Right forelimb (tissue), 1 donor: ENCODE data around the gene CSNK1G2.

Experiments
- DNase-seq: peaks from one replicate; pipeline ENCODE4 v3.0.0-alpha.2; 2018

Gene CSNK1G2

GRCh38 chr19:1944916-1945561 is 4.1 kb downstream of the CSNK1G2 start:
- no peak for DNase-seq

- no peak for DNase-seq
These were observed 4.9 kb downstream of the CSNK1G2 start for GRCh38 chr19:1945899-1946298.

DNA sequence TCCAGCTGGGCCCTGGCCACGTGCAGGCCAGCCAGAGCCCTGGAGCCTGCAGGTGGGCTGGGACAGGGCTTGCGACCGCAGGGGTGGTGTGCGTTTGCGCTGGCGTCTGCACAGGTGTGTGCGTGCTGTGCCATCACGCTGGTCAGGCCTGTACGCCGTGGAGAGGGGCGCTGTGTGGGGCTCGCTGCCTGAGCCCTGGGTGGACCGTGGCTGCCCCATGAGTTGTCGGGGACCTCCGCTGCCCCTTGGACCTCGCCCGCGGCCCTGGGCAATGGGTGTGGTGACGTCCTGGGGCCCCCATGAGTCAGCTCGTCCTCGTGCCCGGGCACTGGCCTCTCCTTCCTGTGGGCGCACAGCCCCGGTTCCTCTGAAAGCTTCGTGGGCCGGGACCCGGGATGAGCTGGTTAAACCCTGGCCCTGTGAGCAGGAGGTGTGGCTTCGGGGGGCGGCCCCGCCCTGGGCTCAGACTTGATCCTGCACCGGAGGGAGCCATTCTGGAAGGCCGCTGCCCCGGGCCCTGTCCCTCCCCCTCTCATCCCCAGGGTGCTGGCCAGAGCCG is 6.8 kb downstream of the CSNK1G2 start:
- DNase-seq = no peak

DNA sequence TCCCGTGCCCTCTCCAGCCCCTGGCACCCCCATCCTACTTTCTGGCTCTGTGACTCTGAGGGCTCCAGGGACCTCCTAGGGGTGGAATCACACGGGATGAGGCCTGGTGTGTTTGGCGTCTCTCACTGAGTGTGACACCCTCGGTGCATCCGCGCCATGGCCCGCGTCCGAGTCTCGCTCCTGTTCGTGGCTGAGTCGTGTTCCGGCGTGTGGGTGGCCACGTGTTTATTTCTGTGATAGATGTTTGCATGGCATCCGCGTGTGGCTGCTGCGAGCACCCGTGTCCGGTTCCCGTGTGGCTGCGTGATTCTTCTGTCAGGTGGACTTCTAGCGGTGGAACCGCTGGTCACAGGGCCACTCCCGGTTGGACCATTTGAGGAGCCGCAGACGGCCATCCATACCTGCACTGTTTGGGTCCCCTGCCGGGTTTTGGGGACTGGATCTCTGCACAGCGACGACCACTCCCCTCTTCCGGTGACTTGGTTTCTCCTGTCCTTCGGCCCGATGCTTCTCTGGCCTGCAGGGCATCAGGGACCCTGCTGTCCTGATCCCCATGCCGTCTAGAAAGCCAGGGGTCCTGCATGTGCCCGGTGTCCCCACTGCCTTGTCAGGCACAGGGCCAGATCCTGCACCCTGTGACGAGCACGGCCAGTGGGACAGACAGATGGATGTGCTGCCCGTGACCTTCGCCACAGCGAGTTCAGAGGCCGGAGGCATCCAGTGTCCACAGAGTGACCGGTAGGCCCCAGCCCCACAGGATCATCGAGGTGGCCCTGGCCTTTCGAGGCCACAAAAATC is 8.5 kb downstream of the CSNK1G2 start:
- no peak for DNase-seq

DNA sequence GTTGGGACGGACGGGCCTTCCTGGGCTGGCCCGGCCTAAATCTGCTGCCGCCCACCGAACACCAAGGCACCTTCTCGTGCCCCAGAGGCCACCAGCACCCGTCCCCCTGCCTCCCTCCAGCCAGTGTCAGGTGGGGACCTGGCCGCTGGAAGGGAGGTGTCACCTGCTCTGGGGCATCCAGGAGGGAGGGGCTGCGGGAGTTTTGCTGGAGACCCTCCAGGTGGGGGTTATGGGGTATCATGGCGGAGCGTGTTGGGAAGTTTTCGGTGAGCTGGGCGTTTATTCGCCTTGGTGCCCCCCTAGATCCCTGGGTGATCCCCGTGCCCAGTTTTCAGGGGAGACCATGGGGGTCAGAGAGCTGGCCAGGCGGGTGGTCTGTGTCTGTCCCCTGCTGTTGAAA is 9.7 kb downstream of the CSNK1G2 start:
- DNase-seq = no peak

DNA sequence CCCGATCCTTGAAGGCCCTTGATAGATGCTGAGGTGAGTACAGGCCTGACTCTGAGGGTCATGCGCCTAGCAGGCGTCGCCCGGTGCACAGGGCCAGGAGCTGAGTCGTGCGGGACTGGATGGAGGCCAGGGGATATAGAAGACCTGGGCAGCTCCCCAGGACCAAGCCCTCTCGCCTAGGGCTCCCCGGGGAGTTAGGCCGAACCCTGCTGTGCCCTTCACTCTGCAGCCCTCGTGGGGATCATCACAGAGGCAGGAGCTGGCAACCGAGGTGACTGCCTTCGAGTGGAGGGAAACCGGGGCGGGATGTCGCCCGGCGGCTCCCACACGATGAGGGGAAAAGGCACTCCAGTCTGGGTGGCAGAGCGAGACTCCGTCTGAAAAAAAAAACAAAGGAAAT is 11.7 kb downstream of the CSNK1G2 start:
- no peak for DNase-seq

GRCh38 chr19:1953037-1953436 is 12.1 kb downstream of the CSNK1G2 start:
- DNase-seq = no peak

DNA sequence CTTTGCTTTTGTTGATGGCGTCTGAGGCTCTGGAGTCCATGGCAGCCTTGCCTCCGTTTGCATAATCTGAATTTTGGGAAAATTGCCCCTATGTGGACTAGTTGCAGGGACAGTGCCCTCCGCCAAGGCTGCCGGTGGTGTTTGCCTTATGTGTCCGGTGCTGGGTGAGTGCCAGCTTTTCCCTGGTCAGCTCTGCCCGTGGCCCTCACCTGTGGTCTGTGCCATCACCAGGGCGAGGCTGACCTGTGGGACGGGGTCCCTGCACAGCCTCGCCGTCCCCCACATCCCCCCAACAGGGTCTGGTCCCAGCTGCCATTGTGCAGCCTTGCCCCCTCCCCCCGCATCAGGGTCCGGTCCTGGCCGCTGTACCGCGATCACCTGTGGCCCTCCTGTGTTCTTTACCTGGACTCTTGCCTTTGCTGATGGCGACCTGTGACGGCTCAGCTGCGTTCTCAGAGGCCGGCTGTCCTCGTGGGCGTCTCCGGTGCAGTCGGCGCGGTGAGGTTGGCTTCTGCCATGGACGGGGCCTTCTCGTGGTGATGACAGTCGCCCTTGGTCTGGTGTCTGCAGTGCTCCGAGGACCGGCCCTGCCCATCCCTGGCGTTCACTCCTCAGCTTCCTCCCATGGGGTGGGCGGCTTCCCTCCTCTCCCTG is 12.6 kb downstream of the CSNK1G2 start:
- no peak for DNase-seq

GRCh38 chr19:1954532-1954933 is 13.6 kb downstream of the CSNK1G2 start:
- no peak for DNase-seq

- no peak for DNase-seq
These were observed 14.5 kb downstream of the CSNK1G2 start for GRCh38 chr19:1955171-1956121.

- no peak for DNase-seq
These were observed 15.1 kb downstream of the CSNK1G2 start for GRCh38 chr19:1956122-1956494.

DNA sequence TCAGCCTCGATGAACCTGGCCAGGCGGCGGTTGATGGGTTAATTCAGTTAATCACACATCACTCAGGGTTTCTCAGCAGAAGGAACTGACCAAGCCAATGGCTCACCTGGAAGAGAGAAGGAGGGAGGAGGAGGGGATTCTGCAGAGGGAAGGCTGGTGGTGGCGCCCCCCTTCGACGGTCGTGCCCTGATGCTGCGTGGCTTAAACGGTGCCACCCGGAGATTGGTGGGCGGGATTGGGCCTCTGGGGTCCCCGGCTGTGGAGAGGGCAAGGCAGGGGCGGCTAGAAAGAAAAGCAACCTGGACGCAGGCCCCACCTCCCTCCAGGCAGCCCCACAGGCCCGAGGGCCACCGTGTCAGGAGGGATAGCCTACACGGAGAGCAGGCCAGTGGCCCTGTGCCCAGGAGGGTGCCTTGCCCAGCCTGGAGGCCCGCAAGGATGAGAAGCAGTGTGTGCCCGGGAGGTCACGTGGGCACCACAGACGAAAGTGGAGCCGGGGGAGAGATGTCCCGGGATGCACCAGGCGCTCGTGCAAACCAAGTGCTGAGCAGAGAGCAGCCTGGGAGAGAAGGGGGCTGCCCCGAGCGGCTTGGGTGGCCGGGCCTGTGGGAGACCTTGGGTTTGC is 16.0 kb downstream of the CSNK1G2 start:
- DNase-seq = no peak

GRCh38 chr19:1957562-1958248 is 16.7 kb downstream of the CSNK1G2 start:
- no peak for DNase-seq

DNA sequence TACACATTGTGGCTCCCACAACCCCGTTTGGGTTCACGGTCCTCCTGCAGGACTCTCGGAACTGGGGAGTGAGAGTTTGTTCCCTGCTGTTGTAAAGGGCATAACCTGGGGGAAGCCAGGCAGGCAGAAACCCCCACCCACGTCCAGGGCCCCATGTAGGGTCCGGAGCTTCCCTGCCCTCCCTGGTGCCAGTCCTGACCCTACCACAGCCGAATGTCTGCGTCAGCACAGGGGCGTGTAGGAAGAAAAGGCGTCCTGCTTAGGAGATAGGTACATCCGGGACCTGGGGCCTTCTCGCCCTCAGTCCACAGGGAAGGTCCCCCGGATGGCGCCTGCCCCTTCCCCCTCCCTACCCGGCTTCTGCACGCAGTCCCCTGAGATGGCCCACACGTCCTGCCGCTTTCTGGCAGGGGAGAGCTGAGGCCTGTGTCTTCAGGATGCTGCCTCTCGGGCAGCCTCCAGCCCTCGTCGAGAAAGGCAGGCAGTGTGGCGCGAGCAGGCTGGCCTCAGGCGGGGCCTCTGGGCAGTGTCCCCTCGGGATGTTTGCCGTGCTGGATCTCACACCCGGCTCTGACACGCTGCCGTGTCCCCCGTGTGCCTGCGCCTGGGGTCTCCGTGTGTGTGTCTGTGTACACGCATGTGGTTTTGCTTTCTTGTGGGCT is 19.1 kb downstream of the CSNK1G2 start:
- no peak for DNase-seq

GRCh38 chr19:1961000-1961883 is 20.3 kb downstream of the CSNK1G2 start:
- no peak for DNase-seq

DNA sequence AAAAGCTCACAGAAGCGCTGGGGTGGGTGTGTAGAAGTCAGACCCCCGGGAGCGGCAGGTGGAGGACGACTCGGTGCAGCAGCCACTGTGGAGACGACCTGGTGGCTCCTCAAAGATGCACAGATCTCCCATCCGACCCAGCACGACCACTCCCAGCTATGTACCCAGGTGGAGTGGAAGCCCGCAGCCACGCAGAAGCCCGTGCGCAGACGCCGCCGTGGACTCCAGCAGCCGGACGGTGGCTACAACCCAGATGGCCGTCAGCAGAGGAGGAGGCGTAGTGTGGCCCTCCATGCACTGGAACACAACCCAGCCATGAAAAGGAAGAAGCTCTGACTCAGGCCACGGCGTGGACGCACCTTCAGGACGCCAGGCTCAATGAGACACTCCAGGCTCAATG is 21.7 kb downstream of the CSNK1G2 start:
- no peak for DNase-seq

- DNase-seq = no peak
These were observed 26.2 kb downstream of the CSNK1G2 start for GRCh38 chr19:1967087-1967608.

- DNase-seq = no peak
These were observed 27.6 kb downstream of the CSNK1G2 start for GRCh38 chr19:1968279-1969175.
